ENCODE data around the gene KISS1R. TPM values are rescaled to one million over a fixed set of nuclear protein-coding genes. Genes with fewer than 3 reads are reported as not detected.
"Not testable (repeated sequence)": the region's sequence is repeated elsewhere in the genome, so short reads cannot be mapped to it uniquely, and the experiment has no call there.

Gene KISS1R
- total RNA-seq, 4 donors from 2014 or later, result 0.29 TPM; not detected in 3

DNA sequence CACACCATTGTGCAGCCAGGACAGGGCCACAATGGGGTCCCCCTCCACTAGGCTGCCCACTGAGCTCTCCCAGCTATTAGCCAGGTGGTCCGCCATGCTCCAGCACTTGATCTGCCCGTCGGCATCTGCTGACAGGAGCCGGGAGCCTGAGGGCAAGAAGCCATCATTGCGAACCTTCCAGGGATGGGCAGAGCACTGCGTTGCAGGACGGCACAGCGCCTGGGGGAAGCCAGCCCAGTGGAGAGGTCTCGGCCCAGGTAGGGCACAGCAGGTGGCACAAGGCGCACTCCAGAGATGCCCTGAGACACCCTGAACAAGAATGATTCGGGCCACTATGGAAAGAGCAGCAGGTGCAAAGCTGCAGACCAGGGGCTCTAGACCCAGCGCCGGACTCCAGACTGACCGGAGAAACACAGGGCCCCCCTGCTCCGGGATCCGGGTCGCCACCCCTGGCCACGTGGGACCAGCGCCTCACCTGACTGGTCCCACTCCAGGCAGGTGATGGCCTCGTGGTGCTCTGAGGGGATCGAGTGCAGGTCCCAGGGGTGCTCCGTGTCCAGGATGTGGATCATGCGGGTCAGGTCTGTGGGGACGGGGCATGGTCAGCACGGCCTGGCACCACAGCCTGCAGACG, 27.4 kb upstream of the KISS1R start:
- H3K4me3 ChIP-seq, result no peak overlapping the region
- WGBS, result 100% methylated on average over 3 of the region's 26 CpGs
- no peaks in the 10 kb centered on the region for H3K27me3 ChIP-seq
- peaks cover 21% of the 10 kb centered on the region for H3K4me1 ChIP-seq
- no peaks in the 10 kb centered on the region for H3K9me3 ChIP-seq
- TF ChIP-seq POLR2A (IDR thresholded peaks at IDR 0.05) (no peak), POLR2AphosphoS5 (IDR thresholded peaks at IDR 0.05) (no peak), EP300 (IDR thresholded peaks at IDR 0.05) (no peak)
- TF ChIP-seq, protein P1, sequence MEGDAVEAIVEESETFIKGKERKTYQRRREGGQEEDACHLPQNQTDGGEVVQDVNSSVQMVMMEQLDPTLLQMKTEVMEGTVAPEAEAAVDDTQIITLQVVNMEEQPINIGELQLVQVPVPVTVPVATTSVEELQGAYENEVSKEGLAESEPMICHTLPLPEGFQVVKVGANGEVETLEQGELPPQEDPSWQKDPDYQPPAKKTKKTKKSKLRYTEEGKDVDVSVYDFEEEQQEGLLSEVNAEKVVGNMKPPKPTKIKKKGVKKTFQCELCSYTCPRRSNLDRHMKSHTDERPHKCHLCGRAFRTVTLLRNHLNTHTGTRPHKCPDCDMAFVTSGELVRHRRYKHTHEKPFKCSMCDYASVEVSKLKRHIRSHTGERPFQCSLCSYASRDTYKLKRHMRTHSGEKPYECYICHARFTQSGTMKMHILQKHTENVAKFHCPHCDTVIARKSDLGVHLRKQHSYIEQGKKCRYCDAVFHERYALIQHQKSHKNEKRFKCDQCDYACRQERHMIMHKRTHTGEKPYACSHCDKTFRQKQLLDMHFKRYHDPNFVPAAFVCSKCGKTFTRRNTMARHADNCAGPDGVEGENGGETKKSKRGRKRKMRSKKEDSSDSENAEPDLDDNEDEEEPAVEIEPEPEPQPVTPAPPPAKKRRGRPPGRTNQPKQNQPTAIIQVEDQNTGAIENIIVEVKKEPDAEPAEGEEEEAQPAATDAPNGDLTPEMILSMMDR (IDR thresholded peaks at IDR 0.05), result no peak
- H3K27ac ChIP-seq, result no peak overlapping the region
- H3K36me3 ChIP-seq, result peaks cover 52% of the 10 kb centered on the region
- DNase-seq (ENCODE audit: low spot score in 2 of 2), result no peak

DNA sequence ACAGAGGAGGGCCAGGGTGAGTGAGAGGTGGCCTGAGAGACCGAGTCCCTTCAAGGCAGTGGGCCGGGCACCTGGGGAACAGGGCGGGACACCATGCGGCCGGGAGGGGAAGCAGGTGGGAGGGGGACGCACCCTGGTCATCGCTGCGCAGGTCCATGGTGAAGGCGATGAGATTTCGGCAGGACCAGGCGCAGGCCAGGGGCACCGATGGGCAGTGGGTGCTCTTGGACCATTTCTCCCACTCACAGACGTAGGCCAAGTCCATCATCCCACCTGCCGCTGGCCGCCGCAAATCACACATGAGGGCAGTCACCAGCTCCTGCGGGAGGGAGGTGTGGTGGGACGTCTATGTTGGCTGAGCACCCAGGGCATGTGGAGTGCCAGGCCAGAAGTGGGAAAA, 26.3 kb upstream of the KISS1R start:
- H3K9me3 ChIP-seq, result no peaks in the 10 kb centered on the region
- H3K4me1 ChIP-seq, result peaks cover 21% of the 10 kb centered on the region
- no peaks in the 10 kb centered on the region for H3K27me3 ChIP-seq
- TF ChIP-seq EP300 (IDR thresholded peaks at IDR 0.05) (no peak), POLR2A (IDR thresholded peaks at IDR 0.05) (no peak), POLR2AphosphoS5 (IDR thresholded peaks at IDR 0.05) (no peak)
- TF ChIP-seq, protein P1 (IDR thresholded peaks at IDR 0.05), result no peak
- WGBS, result 85% methylated on average over 17 of the region's 18 CpGs
- H3K27ac ChIP-seq, result no peak overlapping the region
- DNase-seq (ENCODE audit: low spot score in 2 of 2), result no peak
- peaks cover 41% of the 10 kb centered on the region for H3K36me3 ChIP-seq
- no peak overlapping the region for H3K4me3 ChIP-seq

DNA sequence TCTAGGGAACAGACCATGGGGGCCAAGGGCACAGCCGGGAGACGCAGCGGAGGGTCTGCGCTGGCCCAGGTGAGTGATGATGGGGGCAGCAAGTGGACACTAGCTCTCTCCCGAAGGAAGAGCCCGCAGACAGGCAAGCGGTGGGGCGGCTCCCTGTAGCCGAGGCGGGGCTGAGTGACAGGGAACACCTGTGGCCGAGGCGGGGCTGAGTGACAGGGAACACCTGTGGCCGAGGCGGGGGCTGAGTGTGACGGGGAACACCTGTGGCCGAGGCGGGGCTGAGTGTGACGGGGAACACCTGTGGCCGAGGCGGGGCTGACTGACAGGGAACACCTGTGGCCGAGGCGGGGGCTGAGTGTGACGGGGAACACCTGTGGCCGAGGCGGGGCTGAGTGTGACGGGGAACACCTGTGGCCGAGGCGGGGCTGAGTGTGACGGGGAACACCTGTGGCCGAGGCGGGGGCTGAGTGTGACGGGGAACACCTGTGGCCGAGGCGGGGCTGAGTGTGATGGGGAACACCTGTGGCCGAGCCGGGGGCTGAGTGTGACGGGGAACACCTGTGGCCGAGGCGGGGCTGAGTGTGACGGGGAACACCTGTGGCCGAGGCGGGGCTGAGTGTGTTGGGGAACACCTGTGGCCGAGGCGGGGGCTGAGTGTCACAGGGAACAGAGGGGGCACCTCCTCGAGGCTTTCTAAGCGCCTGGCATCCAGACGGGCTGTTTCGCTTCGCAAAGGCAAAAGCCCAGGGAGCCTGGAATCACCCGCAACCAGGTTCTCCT, 25.5 kb upstream of the KISS1R start:
- H3K9me3 ChIP-seq; H3K27me3 ChIP-seq; DNase-seq (ENCODE audit: low spot score in 2 of 2): not testable (repeated sequence)
- H3K4me3 ChIP-seq, result peak overlapping the region; percentile 89
- H3K4me1 ChIP-seq, result peaks cover 21% of the 10 kb centered on the region
- 70% methylated on average over 40 of the region's 50 CpGs for WGBS
- H3K36me3 ChIP-seq, result peaks cover 34% of the 10 kb centered on the region
- peak overlapping the region; percentile 89 for H3K27ac ChIP-seq

DNA sequence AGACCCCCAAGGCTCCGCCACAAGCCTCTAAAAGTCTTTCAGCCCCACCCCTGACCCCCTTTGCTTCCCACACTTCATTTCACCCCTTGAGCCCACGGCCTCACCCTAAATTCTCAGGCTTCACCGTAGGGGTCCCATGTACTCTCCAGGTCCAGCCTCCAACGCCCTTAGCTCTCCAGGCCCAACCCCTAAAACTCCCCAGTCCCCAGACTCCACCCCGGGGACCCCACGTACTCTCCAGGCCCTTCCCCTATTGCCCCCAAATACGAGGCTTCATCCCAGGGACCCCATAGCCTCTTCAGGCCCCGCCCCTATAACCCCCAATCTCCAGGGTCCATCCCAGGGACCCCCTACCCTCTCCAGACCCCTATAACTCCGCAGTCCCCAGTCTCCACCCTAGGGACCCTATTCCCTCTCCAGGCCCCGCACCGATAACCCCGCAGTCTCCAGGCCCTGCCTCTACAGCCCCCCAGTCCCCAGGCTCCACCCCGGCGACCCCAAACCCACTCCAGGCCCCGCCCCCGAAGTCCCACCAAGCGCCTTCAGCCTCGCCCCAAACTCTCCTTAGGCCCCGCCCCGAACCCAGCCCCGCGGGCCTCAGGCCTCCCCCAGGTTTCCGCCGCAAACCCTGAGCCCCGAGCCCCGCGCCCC, 24.8 kb upstream of the KISS1R start:
- H3K36me3 ChIP-seq, result peaks cover 35% of the 10 kb centered on the region
- H3K4me3 ChIP-seq, result peak overlapping the region; percentile 89
- DNase-seq (ENCODE audit: low spot score in 2 of 2), result no peak
- peaks cover 21% of the 10 kb centered on the region for H3K4me1 ChIP-seq
- H3K27ac ChIP-seq, result peak overlapping the region; percentile 89
- 5% methylated on average over 21 of the region's 27 CpGs for WGBS
- H3K27me3 ChIP-seq, result no peaks in the 10 kb centered on the region
- TF ChIP-seq POLR2A (IDR thresholded peaks at IDR 0.05) (no peak), POLR2AphosphoS5 (IDR thresholded peaks at IDR 0.05) (no peak), EP300 (IDR thresholded peaks at IDR 0.05) (no peak)
- TF ChIP-seq, protein P1 (IDR thresholded peaks at IDR 0.05), result no peak
- H3K9me3 ChIP-seq, result no peaks in the 10 kb centered on the region

DNA sequence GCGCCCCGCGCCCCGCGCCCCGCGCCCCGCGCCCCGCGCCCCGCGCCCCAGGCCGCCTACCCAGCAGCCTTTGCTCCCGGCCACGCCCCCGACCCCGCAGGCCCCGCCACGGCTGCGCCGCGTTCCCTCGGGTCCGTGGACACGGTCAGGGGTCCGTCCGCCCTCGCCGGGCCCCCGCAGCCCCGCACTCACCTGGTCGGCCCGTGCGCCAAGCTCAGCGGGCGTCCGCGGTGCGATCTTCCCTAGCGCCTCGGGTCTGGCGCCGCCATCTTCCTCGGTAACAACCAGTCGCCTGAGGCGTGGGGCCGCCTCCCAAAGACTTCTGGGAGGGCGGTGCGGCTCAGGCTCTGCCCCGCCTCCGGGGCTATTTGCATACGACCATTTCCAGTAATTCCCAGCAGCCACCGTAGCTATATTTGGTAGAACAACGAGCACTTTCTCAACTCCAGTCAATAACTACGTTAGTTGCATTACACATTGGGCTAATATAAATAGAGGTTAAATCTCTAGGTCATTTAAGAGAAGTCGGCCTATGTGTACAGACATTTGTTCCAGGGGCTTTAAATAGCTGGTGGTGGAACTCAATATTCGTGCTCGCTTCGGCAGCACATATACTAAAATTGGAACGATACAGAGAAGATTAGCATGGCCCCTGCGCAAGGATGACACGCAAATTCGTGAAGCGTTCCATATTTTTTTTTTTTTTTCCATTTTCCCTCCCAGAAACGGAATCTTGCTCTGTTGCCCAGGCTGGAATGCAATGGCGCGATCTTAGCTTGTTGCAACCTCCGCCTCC, 24.0 kb upstream of the KISS1R start, which contains the start of the genes MED16 and RNU6-9:
MED16 (minus strand) TSS at position 294 of the 796 bp plus-strand sequence. CDS start 2,056 bp downstream, outside the sequence.
RNU6-9 (plus strand) TSS at position 591 of the 796 bp plus-strand sequence.
- H3K27me3 ChIP-seq, result no peaks in the 10 kb centered on the region
- WGBS, result 2% methylated on average over 14 of the region's 69 CpGs

More for the DNA sequence above, 24.0 kb upstream of the KISS1R start, which contains the start of the genes MED16 and RNU6-9:
- TF ChIP-seq EP300 (IDR thresholded peaks at IDR 0.05) (no peak), POLR2A (IDR thresholded peaks at IDR 0.05) (peak in 1 of 2 donors; percentile 32), POLR2AphosphoS5 (IDR thresholded peaks at IDR 0.05) (peak in 2 of 3 donors; percentile 27 to 76)
- TF ChIP-seq, protein P1 (IDR thresholded peaks at IDR 0.05), result no peak
- H3K4me3 ChIP-seq, result peak within 1 kb of the TSS; percentile 89
- DNase-seq (ENCODE audit: low spot score in 2 of 2), result peak; percentile 94 to 97
- no peaks in the 10 kb centered on the region for H3K9me3 ChIP-seq
- peaks cover 34% of the 10 kb centered on the region for H3K36me3 ChIP-seq
- H3K4me1 ChIP-seq, result peaks cover 21% of the 10 kb centered on the region
- H3K27ac ChIP-seq, result peak within 1 kb of the TSS; percentile 89

Measured in suprapubic skin (tissue), 4 donors.